ENCODE data around the gene PCP4L1.

The PCP4L1 gene

GRCh38 chr1:161229896-161230295, 28.6 kb upstream of the PCP4L1 start:
- H3K4me3 ChIP-seq (replicated peaks; ENCODE audit: low read depth, low read length) = no peak overlapping the region
- no peak for DNase-seq (ENCODE audit: extremely low read depth, low read depth)
- TF ChIP-seq CTCF (IDR thresholded peaks at IDR 0.05; ENCODE audit: low read depth, low read length, missing control alignments) = peak; percentile 9

- no peak for TF ChIP-seq CTCF (IDR thresholded peaks at IDR 0.05; ENCODE audit: low read depth, low read length, missing control alignments)
- DNase-seq (ENCODE audit: extremely low read depth, low read depth) = no peak
- H3K4me3 ChIP-seq (replicated peaks; ENCODE audit: low read depth, low read length) = no peak overlapping the region
Measured at GRCh38 chr1:161230762-161231161, 27.8 kb upstream of the PCP4L1 start.

DNA sequence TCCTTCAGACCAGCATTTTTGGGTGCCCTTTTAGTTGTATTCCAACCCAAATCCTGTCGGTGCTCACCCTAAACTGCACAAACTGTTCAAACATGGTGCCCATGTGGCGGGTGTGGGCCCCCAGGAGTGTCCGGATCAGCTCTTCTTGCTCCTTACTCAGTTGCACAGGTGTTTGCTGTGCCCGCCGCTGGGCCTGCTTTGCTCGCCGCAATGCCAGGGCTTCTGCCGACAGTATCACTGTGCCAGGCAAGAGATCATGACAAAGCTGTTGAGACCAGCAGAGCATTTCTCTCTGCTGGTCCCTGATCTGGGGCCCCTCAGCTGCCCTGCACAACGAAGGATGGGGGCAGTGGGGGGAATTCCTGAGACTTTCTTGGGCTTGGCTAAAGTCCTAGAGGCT, 25.4 kb upstream of the PCP4L1 start:
- no peak overlapping the region for H3K4me3 ChIP-seq (replicated peaks; ENCODE audit: low read depth, low read length)
- no peak for TF ChIP-seq CTCF (IDR thresholded peaks at IDR 0.05; ENCODE audit: low read depth, low read length, missing control alignments)
- DNase-seq (ENCODE audit: extremely low read depth, low read depth) = no peak

- TF ChIP-seq CTCF (IDR thresholded peaks at IDR 0.05; ENCODE audit: low read depth, low read length, missing control alignments) = no peak
- no peak overlapping the region for H3K4me3 ChIP-seq (replicated peaks; ENCODE audit: low read depth, low read length)
- no peak for DNase-seq (ENCODE audit: extremely low read depth, low read depth)
Measured at GRCh38 chr1:161235957-161236775, 22.4 kb upstream of the PCP4L1 start.

DNA sequence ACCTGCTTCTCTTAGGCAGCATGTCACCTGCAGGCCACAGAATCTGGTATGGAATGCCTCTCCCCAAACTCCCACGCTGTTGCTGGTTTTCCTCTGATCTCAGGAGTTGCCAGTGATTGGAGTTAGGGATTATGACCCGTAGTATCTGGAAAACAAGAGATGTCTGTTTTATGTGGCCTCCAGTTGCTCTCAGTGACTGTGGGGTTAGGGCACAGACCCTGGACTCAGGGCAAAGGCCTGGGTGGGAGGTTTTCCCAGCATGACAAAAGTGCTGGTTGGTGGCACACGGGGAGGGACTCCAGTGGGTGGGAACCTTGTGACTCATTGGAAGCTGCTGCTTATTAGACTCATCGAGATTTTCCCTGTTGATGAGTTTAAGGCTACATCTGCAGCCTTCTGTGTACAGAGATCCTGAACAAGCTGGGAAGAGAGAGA, 20.5 kb upstream of the PCP4L1 start, which contains the start of gene NR1I3:
NR1I3 (minus strand) TSS at position 165 of the 435 bp plus-strand sequence. CDS start 1,638 bp downstream, outside the sequence.
- TF ChIP-seq CTCF (IDR thresholded peaks at IDR 0.05; ENCODE audit: low read depth, low read length, missing control alignments) = no peak
- H3K4me3 ChIP-seq (replicated peaks; ENCODE audit: low read depth, low read length) = no peak within 1 kb of the TSS
- DNase-seq (ENCODE audit: extremely low read depth, low read depth) = no peak

GRCh38 chr1:161241682-161242081, 16.9 kb upstream of the PCP4L1 start:
- no peak for TF ChIP-seq CTCF (IDR thresholded peaks at IDR 0.05; ENCODE audit: low read depth, low read length, missing control alignments)
- no peak overlapping the region for H3K4me3 ChIP-seq (replicated peaks; ENCODE audit: low read depth, low read length)
- DNase-seq (ENCODE audit: extremely low read depth, low read depth) = no peak
